NCI-H2081 (cell line): ENCODE results near the gene CYB561D1.

Experiments used
- DNase-seq, 2 experiments: peaks; one replicate each; lab custom pipeline; 2025; lab: John Stamatoyannopoulos, UW

The CYB561D1 gene

GRCh38 chr1:109481646-109482045 is 12.2 kb upstream of the CYB561D1 start:
- DNase-seq, result no peak

- DNase-seq, result no peak
These were observed 11.7 kb upstream of the CYB561D1 start for GRCh38 chr1:109482242-109482641.

DNA sequence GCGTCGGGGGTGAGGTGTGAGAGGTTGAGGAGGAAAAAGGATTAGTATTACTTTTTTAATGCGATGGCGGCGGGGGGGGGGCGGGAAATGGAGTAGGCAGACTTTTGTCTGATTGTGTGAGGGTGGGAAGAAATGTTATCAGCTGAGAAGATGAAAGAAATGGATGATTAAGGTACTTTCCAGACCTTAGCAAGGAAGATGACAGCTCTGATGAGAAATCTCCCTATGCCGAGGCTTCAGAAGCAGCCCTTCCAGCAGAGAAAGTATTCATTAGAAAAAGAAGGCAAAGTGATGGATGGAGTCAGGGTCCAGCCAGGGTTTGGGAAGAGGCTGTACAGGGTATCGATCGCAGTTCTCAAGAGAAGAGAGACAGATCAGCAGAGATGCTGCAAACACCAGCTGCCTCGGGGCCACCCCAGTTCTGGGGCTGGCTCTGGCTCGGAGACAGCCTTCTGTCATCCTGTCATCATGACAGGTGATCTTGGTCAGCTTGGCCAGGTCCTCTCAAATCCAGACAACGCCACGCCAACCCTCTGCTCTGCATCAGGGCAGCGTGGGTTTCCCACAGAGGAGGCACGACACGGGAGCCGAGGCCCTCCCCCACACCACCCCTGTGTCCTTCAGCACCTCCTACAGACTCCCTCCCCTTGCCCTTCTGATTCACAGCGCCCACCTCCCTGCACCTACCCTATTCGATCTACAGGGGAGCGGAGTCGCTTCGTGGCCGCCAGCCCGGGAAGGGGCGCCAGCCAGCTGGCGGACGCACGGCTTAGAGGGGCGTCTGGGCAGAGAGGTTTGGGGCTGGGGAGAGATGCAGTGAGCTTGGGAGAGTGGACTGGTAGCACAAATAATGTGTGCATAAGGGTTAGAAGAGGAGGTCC is 10.9 kb upstream of the CYB561D1 start:
- DNase-seq, result peak in 1 of 2 experiments; percentile 38

GRCh38 chr1:109483672-109484518 is 10.0 kb upstream of the CYB561D1 start, which contains the start of gene ATXN7L2:
Gene ATXN7L2 (plus strand): TSS chr1:109483905. CDS start chr1:109483954, 49 bp downstream.
- DNase-seq, result peak; percentile 79 to 82

DNA sequence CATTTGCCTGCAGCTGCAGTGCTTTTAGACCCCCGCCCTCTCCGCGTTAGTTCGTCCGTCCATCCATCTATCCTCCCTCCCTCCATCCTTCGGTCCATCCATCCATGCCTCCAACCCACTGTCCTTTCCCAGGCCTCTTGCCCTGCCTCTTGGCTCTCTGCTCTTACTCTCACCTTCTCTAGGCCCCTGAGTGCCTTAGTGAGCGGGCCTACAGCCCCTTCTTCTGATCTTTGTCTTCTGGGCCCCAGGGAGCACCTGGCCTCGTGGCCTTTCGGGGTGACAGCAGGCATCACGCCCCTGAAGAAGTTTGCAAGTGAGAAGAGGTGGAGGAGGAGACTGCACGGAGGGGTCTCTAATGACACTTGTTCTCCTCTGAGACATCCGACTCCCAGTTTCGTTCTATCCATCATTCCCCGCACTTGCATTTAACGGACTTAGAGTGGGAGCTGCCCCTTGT is 9.3 kb upstream of the CYB561D1 start:
- DNase-seq, result no peak

DNA sequence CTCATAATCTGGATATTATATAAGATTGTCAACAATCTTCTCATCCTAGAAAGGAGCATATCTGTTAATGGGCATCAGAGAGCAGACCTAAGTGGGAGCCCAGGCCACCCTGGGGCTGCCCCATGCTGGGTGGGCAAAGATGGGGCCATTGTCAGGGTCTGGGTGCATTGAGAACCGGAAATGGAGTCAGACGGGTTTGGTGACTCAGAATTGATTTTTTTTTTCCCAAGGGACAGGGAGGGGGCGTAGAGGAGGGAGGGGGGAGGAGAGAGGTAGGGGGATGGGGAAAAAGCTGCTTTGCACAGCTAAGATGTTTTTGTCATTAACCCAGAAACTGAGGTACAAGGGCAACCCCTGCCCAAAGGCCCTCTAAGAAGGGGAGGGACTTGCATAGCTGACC is 8.9 kb upstream of the CYB561D1 start:
- DNase-seq, result no peak

GRCh38 chr1:109487261-109487660 is 6.6 kb upstream of the CYB561D1 start:
- DNase-seq, result no peak

DNA sequence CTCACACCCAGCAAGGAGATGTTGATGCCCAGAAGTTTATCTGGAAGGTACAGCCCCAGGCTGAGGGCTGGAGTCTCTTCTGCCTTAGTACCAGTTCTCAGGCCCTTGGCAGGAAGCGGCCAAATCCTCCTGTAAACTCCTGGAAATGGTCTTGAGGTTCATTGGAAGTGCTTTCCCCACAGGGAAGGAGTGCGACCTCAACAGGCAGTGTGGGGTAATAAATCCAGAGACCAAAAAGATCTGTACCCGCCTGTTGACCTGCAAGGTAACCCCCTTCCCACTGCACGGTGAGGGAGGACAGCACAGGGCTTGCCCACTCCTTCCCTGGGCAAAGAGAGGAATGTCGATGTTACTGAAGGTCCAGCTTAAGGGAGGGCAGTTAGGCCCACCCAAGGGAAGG is 5.7 kb upstream of the CYB561D1 start:
- no peak for DNase-seq

DNA sequence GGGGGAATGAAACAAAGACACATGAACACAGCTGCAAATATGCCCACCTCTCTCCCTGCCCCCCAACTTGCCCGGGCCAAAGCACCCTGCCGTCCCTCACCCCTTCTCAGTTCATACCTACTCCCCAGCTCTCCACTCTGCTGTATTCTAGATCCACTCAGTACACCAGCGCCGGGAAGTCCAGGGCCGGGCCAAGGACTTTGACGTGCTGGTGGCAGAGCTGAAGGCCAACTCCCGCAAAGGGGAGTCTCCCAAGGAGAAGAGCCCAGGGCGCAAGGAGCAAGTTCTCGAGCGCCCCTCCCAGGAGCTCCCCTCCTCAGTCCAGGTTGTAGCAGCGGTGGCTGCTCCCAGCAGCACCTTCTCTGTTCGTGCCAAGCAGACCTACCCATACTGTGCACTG is 5.2 kb upstream of the CYB561D1 start:
- DNase-seq, result no peak

DNA sequence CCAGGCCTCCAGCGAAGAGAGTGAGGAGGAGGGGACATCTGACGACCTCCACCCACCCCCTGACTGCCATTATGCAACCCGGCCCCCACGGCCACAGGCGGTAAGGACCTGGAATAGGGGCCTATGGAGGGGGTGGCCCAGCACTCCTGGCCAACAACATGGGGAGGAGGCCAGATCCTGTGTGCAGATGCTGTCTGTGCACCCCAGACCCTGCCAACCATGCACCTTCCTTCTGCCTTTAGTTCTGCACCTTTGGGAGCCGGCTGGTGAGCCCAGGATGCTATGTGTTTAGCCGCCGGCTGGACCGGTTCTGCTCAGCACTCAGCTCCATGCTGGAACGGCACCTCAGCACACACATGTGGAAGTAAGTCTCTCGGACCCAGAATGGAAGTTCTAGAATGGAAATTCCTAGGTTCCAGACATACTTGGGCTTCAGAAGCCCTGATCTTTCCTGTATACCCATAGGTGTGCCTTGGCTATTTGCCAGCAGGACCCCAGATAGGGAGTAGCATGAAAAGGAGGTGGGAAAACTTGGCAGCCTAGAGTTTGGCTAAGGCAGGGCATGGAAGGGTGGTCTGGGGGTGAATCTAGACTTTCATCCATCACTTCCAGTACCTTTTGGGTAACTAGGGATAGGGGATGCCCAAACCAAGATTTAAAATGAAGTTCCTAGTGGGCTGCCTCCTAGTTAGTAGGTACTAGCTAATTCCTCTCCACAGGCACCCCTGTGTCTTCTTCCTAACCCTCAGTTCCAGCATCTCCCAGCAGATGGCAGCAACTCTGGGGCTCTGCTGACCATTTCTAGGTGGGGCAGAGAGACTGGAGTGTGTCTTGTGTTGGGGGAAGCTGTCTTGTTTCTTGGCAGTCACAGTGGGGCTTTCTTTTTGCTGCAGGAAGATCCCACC is 3.6 kb upstream of the CYB561D1 start:
- no peak for DNase-seq

GRCh38 chr1:109490934-109491302 is 3.0 kb upstream of the CYB561D1 start:
- DNase-seq, result no peak

DNA sequence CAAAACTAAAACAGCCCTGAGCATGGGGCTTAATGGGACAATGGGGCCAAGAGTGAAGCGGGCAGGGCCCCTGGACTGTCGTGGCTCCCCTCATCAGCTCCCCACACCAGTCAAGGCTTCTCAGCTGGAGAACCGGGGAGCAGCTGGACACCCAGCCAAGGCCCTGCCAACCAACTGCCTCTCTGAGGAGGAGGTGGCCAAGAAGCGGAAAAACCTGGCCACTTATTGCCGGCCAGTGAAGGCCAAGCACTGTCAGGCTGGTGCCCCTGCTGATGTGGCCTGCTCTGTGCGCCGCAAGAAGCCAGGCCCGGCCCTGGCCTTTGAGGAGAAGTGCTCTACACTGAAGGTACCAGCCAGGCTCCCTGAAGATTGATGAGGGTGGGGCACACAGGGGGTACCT is 2.5 kb upstream of the CYB561D1 start:
- no peak for DNase-seq

GRCh38 chr1:109492779-109493178 is 1.1 kb upstream of the CYB561D1 start:
- no peak for DNase-seq

- no peak for DNase-seq
These were observed 667 bp upstream of the CYB561D1 start for GRCh38 chr1:109493227-109493626.

DNA sequence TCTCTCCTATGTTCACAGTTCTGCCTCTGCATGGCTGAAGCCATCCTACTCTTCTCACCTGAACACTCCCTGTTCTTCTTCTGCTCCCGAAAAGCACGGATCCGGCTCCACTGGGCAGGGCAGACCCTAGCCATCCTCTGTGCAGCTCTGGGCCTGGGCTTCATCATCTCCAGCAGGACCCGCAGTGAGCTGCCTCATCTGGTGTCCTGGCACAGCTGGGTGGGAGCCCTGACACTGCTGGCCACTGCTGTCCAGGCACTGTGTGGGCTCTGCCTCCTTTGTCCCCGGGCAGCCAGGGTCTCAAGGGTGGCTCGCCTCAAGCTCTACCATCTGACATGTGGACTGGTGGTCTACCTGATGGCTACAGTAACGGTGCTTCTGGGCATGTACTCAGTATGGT is 1.8 kb downstream of the CYB561D1 start:
- no peak for DNase-seq

- no peak for DNase-seq
These were observed 3.7 kb downstream of the CYB561D1 start for GRCh38 chr1:109497449-109498160.

- peak in 1 of 2 experiments; percentile 61 for DNase-seq
These were observed 4.4 kb downstream of the CYB561D1 start for GRCh38 chr1:109498161-109498801.

DNA sequence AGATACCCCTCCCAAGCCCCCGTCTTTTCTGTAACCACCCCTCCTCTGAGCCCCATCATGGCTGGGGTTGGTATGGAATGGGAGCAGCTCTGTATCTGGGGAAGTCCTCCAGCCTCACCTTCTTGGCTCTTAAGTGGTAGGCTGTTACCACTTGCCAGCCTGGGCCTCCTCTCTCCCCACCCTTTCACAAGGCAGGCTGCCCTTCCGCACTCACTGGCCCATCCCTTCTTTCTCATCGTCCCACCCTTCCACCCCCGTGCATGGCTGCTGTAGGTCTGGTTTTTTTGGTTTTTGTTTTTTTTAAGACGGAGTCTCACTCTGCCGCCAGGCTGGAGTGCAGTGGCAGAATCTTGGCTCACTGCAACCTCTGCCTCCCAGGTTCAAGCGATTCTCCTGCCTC is 5.2 kb downstream of the CYB561D1 start:
- DNase-seq, result no peak

GRCh38 chr1:109499661-109500536 is 6.0 kb downstream of the CYB561D1 start:
- DNase-seq, result peak in 1 of 2 experiments; percentile 10

GRCh38 chr1:109500941-109501381 is 7.1 kb downstream of the CYB561D1 start:
- no peak for DNase-seq
